Erythroblast (primary cell): ENCODE results near the gene KDM1A.

Source experiments
- GATA1 ChIP-seq: IDR thresholded peaks from 2 replicates; pipeline ENCODE4 v1.6.1; 2011; ENCODE audit warnings: low read depth, mild to moderate bottlenecking, control low read depth, low read length, moderate library complexity
- POLR2A ChIP-seq: IDR thresholded peaks from 2 replicates; pipeline ENCODE4 v1.6.1; 2011; ENCODE audit warnings: mild to moderate bottlenecking, low read length

DNA sequence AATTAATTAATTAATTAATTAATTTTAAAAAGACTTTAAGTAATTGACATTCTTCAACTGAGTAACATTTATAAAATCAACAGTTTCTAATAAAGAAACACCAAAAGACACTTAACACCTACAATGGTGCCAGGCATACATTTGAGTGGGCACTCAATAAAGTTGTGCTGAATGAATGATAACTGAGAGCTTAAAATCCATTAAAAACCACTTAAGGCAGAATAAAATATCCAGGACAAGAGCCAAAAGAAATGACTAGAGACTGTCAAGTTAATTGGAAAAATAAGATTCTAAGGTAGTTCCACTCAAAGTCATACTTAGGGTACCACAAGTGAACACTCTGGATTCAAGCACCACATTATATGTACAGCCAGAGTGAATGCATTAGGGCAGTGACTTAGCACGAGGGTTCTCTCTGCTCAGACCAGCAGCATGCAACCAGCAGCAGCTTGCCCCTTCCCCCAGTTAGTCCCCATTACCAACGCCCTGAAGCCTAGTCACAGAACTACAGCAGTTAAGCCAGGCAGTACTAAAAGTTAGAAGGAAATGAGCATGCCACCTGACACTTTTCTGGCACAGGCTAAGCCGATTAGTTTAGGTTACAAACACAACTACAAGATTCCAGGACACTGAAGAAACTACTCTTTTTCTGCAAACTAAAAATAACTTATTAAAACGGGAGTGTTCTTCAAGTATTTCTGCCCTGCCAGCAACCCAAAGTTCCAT is 102.9 kb downstream of the KDM1A start:
- TF ChIP-seq POLR2A (no peak), GATA1 (no peak)
